Measurements from ENCODE around the gene GLIPR2.

- TF ChIP-seq POLR2A (IDR thresholded peaks at IDR 0.05; ENCODE audit: low read depth, low read length) (no peak), POLR2AphosphoS5 (IDR thresholded peaks at IDR 0.05; ENCODE audit: low read depth, low read length) (no peak)
Measured at GRCh38 chr9:36112516-36112915, 24.0 kb upstream of the GLIPR2 start.

All from GM12892 (cell line).